ENCODE results near the gene IQSEC1.
A peak's percentile ranks its signal among the peaks of the same experiment; 100 is the strongest.

IQSEC1 gene

DNA sequence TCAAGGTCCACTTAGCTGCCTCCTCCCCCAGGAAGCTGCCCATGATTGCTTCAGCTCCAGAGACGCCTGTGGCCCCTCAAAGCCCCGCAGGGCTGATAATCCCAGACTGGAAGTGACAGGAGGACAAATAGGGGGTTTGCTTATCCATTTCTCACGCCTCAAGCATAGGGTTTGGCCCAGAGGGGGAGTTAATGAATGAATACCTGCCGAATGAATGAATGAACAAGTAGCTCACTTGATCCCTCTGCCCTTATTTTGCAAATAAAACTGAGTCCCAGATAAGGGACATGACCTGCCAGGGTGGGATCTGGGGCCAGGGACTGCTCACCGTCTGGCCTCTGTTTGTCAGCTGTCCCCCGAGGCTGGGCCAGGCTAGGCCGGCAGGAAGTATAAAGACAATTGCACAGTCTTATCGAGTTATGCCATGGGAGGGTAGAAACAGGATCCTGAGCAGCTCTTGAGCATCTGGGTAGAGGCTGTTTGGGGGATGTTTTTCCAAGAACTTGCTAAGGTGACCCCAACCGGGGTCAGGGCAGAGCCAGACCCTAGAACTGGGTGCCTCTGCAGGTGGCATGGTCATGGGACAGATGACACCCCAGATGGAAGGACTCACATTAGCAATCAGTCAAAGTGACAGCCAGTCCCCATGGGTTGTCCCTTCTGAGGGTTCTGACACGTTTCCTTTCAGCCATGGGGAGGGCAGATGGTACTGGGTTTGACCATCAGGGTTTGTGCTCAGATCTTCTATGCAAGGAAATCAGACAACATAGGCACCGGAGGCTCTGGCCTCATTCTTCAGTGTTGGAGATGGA lies 45.0 kb downstream of the IQSEC1 start:
- DNase-seq (ENCODE audit: low read depth in 2 of 2): no peak

DNA sequence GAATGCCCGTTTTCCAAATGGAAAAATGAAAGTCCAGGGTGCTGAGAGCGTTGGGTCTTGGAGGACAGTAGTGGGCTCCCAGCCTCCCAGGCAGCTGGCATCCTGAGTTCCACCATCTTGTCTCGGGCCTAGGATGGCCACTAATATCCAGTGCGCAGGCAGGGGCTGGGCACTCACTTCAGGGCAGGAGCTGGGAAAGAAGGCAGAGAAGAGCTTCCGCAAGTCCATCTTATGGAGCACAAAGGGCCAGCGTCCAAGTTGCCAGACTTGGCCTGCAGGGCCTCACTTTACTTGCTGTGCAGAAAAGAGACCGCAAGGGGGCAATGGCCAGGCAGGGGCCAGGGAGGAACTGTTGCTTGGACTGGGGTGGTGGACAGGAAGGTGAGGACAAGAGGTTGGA lies 46.1 kb downstream of the IQSEC1 start:
- no peak for DNase-seq (ENCODE audit: low read depth in 2 of 2)

DNA sequence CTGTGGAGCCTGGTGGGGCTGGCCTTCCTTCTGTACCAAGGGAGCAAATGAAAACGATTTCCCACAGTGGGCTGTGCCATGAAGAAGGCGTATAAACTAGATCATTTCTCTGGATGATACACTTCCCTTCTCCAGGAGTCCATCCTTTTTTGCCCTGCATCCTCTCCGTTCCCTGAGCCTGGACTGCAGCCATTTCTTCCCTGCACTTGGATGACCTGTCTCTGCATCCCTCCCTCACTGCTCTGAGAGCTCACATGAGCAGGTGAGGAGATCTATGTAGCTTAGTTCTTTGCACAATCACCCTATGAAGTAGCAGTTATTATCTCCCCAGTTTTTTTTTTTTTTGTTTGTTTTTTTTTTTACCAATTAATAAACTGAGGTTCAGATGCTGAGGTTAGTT lies 46.7 kb downstream of the IQSEC1 start:
- no peak for DNase-seq (ENCODE audit: low read depth in 2 of 2)

DNA sequence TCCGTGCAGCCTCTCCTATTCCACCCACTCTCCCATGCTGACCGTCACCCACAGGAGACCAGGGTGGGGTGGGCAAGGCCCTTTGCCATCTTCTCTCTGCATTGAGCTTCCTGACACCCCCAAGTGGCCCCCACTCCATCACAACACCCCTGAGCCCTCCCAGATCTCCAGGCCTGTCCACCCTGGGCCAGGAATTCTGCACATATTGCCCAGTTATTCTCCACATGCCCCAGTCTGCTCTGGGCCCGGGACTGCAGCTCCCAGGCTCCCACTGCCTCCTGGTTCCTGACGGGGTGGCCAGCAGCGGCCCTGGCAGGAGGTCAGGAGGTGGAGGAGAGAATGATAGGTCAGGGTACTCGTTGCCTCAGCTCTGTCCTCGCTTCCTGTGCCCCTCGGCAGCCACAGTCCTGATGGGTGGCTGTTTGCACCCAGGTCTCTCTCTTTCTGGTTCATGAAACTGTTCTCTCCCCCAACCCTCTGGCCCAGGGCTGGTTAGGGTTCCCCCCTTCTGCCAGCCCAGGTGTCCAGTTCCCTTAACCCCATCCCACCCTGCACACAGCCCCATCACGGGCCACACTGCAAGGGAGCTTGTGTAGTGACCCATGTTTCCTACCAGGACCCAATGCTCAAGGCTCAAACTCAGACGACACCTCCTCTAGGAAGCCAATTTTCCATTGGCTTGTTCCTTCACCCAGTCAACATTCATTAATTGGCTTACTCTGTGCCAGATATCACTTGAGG lies 47.3 kb downstream of the IQSEC1 start:
- DNase-seq (ENCODE audit: low read depth in 2 of 2): no peak

DNA sequence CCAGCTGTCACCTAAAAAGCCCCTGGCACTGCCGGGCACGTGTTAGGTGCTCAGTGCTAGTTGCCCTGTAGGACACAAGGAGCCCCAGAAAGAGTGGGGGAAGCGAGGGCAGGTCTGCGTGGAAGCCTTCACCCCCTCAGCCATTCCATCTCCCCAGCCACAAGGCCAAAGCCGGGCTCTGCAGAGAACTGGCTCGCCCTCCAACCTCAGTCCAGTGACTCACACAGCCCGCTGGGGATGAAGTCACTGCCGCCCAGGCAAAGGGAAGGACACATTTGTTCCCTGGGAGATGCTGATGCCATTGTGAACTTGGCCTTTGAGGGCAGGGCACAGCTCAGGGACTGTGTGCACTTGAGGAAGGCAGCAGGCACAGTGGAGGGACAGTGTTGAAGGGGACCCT lies 48.1 kb downstream of the IQSEC1 start:
- no peak for DNase-seq (ENCODE audit: low read depth in 2 of 2)

DNA sequence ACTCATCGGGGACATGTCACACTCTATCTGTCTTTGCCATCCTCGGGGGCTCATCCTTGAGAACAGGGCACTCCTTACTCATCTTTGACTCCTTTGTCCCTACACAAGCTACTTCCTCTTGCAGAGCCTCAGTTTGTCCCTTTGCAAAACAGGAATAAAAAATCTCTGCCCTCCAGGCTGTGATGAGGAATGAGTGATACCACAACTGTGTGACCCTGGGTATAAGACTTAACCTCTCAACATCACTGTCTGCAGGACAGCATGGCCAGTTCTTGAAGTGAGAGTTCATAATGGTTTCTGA lies 48.5 kb downstream of the IQSEC1 start:
- DNase-seq (ENCODE audit: low read depth in 2 of 2): no peak

DNA sequence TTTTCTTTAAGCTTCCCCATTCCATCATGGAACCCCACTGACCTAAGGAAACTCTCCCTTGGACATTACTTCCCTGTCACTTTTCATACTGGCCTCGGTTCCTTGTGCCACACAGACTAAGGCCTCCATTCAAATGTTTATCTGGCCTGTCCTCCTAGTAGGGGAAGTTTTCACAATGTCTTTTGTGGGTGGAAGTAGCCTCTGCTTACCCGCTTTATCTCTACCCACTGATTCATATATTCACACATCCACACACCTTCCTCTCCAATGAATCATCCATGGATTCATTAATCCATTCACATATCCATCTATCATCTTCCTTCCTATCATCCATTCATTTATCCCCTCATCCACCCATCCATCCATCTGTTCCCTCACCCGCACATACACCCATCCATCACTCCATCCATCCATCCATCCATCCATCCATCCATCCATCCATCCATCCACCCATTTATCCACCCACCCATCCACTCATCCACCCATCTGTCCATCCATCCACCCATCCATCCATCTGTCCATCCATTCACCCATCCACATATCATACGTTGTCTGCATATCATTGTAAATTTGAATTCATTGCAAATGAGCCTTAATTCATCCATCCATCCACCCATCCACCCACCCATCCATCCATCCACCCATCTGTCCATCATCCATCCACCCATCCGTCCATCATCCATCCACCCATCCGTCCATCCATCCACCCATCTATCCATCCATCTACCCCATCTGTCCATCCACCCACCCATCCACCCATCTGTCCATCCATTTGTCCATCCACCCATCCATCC lies 49.1 kb downstream of the IQSEC1 start:
- no peak for DNase-seq (ENCODE audit: low read depth in 2 of 2)

DNA sequence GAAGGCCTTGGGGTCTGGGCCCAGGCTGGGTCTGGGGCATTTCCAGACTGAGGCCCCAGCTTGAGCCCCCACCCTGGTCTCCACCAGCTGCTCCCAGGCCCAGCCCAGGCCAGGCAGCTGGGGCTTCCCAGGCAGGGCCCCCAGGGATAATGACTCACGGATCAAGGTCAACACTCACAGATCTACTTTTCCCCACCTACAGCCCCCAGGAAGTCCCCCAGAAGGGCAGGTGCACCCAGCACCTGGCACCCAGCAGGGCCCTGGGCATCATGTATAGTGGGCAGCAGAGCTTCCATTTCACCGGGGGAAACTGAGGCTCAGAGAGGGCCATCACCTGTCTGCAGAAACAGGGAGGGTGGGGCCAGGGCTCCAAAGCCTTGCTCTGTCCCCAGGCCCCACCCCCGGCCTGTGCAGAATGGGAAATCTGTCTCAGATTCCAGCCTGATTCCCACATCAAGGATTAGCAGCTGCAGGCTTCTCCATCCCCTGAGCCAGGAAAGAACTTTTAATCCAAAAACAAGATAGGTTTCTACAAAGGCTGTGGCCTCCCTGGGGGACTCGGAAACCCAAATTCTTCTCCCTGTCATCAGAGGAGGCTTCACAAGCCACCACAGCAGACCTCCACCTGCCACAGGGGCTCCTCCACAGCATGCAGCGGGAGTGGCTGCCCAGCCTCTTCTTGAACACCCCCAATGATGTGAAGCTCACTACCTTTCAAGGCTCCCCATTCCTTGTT lies 49.8 kb downstream of the IQSEC1 start:
- no peak for DNase-seq (ENCODE audit: low read depth in 2 of 2)

DNA sequence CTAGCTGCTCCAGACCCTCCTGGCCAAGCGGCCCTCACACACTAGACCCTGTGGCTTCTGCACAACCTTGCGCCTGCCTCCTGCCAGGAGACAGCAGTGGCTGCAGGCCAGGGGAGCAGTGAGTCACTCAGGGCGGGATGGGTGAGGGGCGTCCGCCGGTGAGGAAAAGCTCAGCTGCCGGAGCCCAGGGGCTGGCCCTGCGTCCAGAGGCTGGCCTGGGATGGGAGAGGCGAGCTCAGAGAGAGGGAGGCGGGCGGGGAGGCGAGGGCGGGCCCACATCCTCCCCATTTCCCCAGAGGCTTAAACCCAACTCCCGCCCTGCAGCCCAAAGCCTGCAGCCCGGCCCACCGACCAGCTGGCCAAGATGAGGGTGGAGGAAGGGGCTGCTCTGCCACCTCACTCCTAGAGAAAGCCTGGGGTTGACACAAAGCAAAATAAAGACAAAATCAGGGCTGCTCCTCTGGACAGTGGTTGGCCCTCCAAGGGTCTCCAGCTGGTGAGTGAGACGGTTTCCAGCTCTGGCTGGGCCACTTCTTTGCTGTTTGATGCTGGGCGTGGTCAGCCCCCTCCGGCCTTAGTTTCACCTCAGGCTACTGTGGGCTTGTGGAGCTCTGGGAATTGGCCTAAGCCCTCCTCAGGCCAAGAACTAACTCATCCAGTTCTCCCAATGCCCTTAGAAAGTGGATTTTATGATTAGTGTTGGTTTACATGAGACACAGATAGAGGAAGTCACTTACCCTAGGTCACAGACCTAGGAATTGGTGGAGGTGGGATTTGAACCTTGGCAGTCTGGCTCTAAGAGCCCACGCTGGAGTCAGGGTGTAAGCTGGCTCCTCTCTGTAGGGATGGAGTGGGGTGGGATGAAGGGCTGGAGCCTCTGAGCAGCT lies 50.6 kb downstream of the IQSEC1 start:
- peak; percentile 56 to 59 for DNase-seq (ENCODE audit: low read depth in 2 of 2)

DNA sequence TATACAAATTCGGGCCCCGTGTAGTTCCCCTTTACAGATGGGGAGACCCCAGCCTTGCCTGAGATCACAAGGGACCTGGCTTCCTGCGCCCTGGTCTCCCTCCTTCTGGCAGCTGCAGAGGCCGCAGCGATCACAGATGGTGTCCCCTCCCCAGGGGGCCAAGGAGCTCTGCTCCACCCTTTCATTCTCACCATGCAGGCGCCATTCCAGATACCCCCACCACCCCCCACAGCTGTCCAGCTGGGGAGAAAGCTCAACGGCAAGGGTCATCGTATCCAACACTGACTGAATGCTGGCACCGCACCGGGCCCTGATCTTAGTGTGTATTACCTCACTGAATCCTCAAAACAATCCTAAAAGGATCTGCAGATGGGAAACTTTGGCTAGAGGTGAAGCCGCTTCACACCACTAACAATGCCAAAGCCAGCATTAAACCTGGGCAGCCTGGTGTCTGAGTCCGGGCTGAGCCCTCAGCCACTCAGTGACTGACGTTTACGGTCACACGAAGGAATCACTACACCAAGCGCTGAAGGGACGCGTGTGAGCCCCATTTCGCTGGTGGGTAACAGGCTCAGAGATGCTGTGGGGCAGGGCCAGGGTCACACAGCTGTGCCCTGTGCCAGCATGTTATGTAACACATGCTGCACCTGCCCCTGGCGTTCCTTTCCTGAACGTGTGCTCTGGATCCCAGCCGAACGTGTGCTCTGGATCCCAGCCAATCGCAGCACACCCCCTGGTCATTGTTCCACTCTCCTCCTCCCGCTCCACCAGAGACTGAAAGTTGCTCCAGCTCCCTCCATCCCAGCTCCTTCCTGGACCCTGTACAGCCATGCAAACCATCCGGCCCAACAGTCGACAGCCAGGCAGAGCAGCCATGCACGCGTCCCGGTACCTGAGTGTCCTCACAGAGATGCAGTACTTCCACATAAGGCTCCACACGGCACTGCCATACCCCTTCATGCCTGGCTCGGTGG lies 51.8 kb downstream of the IQSEC1 start:
- DNase-seq (ENCODE audit: low read depth in 2 of 2): no peak

DNA sequence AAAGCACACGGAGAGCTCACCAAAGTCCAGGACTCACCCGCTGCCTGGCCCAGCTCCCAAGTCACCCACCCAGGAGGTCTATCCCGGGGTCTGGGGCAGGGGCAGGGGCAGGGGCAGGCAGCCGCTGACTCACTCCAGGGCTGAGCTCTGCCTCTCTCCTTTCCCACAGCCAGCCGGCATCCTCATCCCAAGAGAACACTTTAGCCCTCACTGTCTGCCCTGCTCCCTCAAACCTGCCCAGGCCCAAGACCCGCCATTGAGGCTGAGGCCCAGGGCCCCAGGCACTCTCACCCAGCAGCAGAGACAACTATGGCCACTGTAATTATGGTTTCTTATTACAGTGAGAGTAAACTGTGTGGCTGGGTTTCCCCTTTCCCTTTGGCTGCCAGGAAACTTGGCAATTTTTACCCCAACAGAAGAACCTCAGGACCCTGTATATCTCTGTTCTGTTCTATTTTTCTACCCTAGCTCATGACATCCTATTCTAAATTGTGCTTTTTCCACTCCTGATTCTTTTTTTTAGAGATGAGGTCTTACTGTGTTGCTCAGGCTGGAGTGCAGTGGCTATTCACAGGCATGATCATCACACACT lies 53.0 kb downstream of the IQSEC1 start:
- no peak for DNase-seq (ENCODE audit: low read depth in 2 of 2)

DNA sequence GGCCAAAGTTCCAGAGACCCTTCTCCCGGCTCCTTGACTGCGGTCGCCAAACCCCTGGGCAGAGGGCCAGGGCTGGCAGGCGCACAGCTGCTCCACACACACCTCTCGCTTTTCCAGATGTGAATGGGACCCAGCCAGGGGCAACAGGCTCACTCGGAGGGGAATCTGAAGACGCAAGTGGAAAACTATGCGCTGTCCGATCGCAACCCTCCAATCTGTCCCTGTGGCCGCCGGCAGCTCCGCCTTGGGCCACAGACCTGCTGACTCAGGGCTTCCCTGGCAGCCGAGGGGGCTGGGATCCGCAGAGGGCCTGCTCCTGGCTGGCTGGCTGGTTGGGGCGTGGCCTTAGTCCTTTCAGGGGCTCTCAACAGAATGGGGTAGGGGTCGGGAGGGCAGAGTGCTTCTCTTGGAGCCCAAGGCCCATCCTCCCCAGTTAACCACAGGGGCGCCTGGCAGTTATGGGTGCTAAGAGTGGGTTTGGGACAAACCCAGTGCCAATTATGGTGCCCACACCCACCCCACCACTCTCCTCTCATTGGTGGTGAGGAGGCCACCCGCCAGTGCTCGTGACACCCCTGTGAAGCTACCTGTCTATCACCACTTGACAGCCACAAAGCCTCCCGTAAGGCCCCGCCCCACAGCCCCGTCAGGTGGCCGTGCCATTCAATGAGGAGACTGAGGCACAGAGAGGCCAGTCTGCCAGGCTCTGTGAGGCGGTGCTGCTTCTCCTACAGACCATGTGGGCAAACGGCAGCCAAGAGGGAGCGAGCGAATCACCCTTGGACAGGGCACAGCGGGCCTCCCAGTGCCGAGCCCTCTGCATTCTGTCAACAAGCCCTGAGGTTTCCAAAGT lies 53.8 kb downstream of the IQSEC1 start:
- peak; percentile 40 to 47 for DNase-seq (ENCODE audit: low read depth in 2 of 2)

DNA sequence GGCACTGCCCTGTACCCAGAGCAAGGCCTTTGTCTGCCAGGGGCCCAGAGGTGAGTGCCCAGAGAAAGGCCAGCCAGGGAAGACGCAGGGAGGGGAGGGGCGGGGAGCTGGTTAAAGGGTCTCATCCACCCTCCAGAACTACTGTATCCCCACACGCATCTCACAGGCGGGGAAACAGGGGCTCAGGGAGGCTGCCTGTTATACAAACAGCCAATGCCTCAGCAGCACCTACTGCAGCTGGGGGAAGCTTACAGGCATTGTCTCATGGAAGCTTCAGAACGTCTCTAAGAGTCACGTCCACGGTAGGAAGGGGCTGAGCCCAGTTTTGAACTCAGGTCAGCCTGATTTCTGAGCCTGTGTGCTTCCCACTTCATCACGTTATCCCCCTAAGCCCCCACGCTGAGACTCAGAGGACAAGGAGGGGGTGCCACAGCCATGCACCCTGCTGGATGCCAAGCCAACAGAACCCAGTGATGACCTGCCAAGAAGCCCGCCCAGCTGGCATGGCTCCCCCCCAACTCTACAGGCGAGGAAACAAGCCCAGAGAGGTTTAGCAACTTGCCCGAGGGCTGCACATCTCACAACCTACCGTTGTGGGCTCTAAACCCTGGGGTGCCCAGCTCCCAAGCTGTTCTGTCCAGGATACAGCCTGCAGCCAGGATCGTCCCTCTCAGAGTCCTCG lies 54.5 kb downstream of the IQSEC1 start:
- DNase-seq (ENCODE audit: low read depth in 2 of 2): no peak

DNA sequence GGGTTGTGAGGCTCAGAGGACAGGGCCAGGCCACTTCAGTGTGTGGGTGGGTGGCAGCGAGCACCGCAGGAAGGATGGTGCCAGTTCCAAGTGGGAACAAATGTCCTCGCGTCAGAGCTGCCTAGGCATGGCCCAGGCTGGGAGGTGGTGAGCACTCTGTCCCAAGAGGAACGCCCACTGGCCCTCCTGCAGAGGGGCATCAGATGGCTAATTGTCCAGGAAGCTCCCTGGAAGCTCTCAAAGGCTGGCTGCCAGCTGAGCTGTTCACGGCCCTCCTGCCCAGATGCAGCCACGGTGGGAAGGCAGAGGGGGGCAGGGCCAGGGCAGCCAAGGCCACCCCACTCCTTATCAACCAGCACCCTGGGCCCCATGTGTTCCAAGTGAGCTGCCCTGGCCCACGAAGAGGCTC lies 55.2 kb downstream of the IQSEC1 start:
- no peak for DNase-seq (ENCODE audit: low read depth in 2 of 2)

DNA sequence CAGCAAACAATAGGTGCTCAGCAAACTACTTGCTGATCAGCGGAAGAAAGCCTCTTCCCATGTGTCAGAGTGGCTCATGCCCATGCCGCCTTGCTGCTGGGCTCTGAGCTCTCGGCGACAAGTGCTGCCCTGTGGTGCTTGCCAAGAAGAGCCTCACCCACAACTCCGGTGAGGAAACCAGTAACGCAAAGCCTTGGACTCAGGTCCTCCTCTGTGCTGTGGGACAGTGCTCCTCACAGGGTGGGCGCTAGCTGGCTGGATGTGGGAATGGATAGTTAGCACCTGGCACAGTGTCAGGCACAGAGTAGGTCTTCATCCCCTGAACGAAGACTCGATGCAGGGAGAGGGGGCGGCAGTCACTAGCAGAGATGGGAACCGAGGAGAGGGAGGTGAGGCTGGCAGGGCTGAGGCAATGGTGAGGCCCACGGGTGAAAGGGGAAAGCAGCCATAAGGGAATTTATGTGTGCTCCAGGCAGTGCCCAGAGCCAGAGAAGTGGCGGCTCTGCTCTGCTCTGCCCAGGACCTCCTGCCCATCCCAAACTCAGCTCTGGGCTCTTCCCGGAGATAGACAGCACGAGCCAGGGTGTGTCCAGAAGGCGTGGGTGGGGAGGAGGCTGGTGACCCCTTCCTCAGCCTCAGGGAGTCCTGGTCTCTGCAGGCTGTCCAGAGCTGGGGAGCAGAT lies 55.7 kb downstream of the IQSEC1 start:
- DNase-seq (ENCODE audit: low read depth in 2 of 2): no peak

DNA sequence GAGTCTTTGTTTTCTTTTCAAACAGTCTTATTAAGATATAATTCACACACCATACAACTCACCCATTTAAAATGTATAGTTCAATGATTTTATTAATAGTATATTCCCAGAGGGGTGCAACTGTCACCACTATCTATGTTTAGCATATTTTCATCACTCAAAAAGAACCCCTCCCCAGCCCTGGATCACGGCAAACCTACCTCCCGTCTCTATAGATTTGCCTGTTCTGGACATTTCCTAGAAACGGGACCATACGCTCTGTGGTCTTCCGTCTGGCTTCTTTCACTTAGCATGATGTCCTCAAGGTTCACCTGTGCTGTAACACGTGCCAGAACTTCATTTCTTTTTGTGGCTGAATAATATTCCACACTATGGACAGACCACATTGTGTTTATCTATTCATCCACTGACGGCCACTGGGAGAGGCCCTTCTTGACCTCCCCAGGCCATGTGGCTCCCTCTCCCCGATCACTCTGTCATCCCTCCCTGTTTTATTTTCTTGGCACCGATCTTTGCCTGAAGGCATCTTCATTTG lies 56.4 kb downstream of the IQSEC1 start:
- DNase-seq (ENCODE audit: low read depth in 2 of 2): no peak

Data from fibroblast of skin of left quadriceps (primary cell).